Nephron (organoid): ENCODE results near the gene NPLOC4.
"Not testable (repeated sequence)": the region's sequence is repeated elsewhere in the genome, so short reads cannot be mapped to it uniquely, and the experiment has no call there.

Experiments used
- H3K27ac Mint-ChIP-seq, 3 experiments: 2 replicates each; pipeline ENCODE4 v1.8.0; 2020; ENCODE audit warnings: mixed read lengths in 3 of 3, mild to moderate bottlenecking in 2 of 3, moderate library complexity in 1 of 3
- H3K27me3 Mint-ChIP-seq: 2 replicates; pipeline ENCODE4 v1.8.0; 2021; ENCODE audit warnings: low read depth, mild to moderate bottlenecking, moderate library complexity, mixed read lengths
- H3K36me3 Mint-ChIP-seq: 2 replicates; pipeline ENCODE4 v1.8.0; 2020; ENCODE audit warnings: low read depth, mixed read lengths
- H3K4me1 Mint-ChIP-seq: 2 replicates; pipeline ENCODE4 v1.8.0; 2020; ENCODE audit warnings: mixed read lengths
- H3K4me3 Mint-ChIP-seq, 3 experiments: 2 replicates each; pipeline ENCODE4 v1.8.0; 2020; ENCODE audit warnings: mild to moderate bottlenecking in 3 of 3, mixed read lengths in 3 of 3, moderate library complexity in 2 of 3
- H3K9me3 Mint-ChIP-seq: 2 replicates; pipeline ENCODE4 v1.8.0; 2020; ENCODE audit warnings: mixed read lengths
- CTCF ChIP-seq, 3 experiments: fragments of 200-600 bp; sonication (generic); IDR thresholded peaks; one replicate each; pipeline ENCODE4 v1.5.0; 2021; ENCODE audit warnings: antibody characterized with exemption in 3 of 3; ENCODE audit not compliant: unreplicated experiment in 3 of 3

The NPLOC4 gene

GRCh38 chr17:81675515-81676221, 38.8 kb upstream of the NPLOC4 start:
- H3K27me3 Mint-ChIP-seq, H3K9me3 Mint-ChIP-seq, H3K27ac Mint-ChIP-seq, H3K4me3 Mint-ChIP-seq, H3K4me1 Mint-ChIP-seq: not testable (repeated sequence)
- TF ChIP-seq CTCF (IDR thresholded peaks at IDR 0.05; ENCODE audit: unreplicated experiment in 3 of 3) = peak; percentile 63 to 69 (median 66)
- H3K36me3 Mint-ChIP-seq = peaks cover 27% of the 10 kb centered on the region

- Mint-ChIP-seq H3K9me3 (no peaks in the 10 kb centered on the region), H3K27me3 (no peaks in the 10 kb centered on the region), H3K4me3 (no peak overlapping the region), H3K27ac (no peak overlapping the region), H3K4me1 (no peaks in the 10 kb centered on the region), H3K36me3 (peaks cover 23% of the 10 kb centered on the region)
- TF ChIP-seq CTCF (IDR thresholded peaks at IDR 0.05; ENCODE audit: unreplicated experiment in 3 of 3) = no peak
Measured at GRCh38 chr17:81673561-81674258, 36.8 kb upstream of the NPLOC4 start.

GRCh38 chr17:81672954-81673353, 36.0 kb upstream of the NPLOC4 start:
- no peak for TF ChIP-seq CTCF (IDR thresholded peaks at IDR 0.05; ENCODE audit: unreplicated experiment in 3 of 3)
- Mint-ChIP-seq H3K27ac (no peak overlapping the region), H3K36me3 (peaks cover 28% of the 10 kb centered on the region), H3K9me3 (no peaks in the 10 kb centered on the region), H3K4me3 (no peak overlapping the region), H3K4me1 (peaks cover under 1% of the 10 kb centered on the region), H3K27me3 (no peaks in the 10 kb centered on the region)

- H3K4me1 Mint-ChIP-seq = peaks cover 5% of the 10 kb centered on the region
- no peak overlapping the region for H3K4me3 Mint-ChIP-seq
- H3K27ac Mint-ChIP-seq = no peak overlapping the region
- TF ChIP-seq CTCF (IDR thresholded peaks at IDR 0.05; ENCODE audit: unreplicated experiment in 3 of 3) = no peak
- H3K36me3 Mint-ChIP-seq = peaks cover 32% of the 10 kb centered on the region
- H3K9me3 Mint-ChIP-seq = no peaks in the 10 kb centered on the region
- no peaks in the 10 kb centered on the region for H3K27me3 Mint-ChIP-seq
Measured at GRCh38 chr17:81672504-81672903, 35.6 kb upstream of the NPLOC4 start.

- no peaks in the 10 kb centered on the region for H3K9me3 Mint-ChIP-seq
- no peaks in the 10 kb centered on the region for H3K27me3 Mint-ChIP-seq
- peaks cover 21% of the 10 kb centered on the region for H3K4me1 Mint-ChIP-seq
- no peak for TF ChIP-seq CTCF (IDR thresholded peaks at IDR 0.05; ENCODE audit: unreplicated experiment in 3 of 3)
- no peak overlapping the region for H3K27ac Mint-ChIP-seq
- H3K4me3 Mint-ChIP-seq = peak overlapping the region; percentile 88 to 95 (median 94)
- H3K36me3 Mint-ChIP-seq = peaks cover 24% of the 10 kb centered on the region
Measured at GRCh38 chr17:81667754-81668153, 30.8 kb upstream of the NPLOC4 start.
